Choroid plexus epithelial cell (primary cell): ENCODE data around the gene TBC1D22A.
"Not testable (repeated sequence)": the region's sequence is repeated elsewhere in the genome, so short reads cannot be mapped to it uniquely, and the experiment has no call there.

Source experiments
- DNase-seq: peaks from one replicate; pipeline ENCODE4 v3.0.0-alpha.2; 2010; ENCODE audit warnings: low read depth
- H3K4me3 ChIP-seq: 2 replicates; pipeline ENCODE4 v1.5.1; 2011; ENCODE audit warnings: low read depth, mild to moderate bottlenecking, control low read depth, low read length, moderate library complexity
- CTCF ChIP-seq: conservative IDR thresholded peaks from 2 replicates; pipeline ENCODE4 v1.5.1; 2011; ENCODE audit warnings: low read depth, mild to moderate bottlenecking, control low read depth, inconsistent platforms, low read length, moderate library complexity

Gene TBC1D22A

GRCh38 chr22:47115518-47115890 lies 353.1 kb downstream of the TBC1D22A start:
- TF ChIP-seq CTCF = no peak
- DNase-seq = no peak

GRCh38 chr22:47115921-47116320 lies 353.5 kb downstream of the TBC1D22A start:
- H3K4me3 ChIP-seq = no peak overlapping the region
- no peak for TF ChIP-seq CTCF
- DNase-seq = no peak

More at GRCh38 chr22:47115518-47115890, 353.1 kb downstream of the TBC1D22A start:
- no peak overlapping the region for H3K4me3 ChIP-seq

- TF ChIP-seq CTCF = no peak
- H3K4me3 ChIP-seq = no peak overlapping the region
- DNase-seq = no peak
Measured at GRCh38 chr22:47116426-47117341, 354.2 kb downstream of the TBC1D22A start.

DNA sequence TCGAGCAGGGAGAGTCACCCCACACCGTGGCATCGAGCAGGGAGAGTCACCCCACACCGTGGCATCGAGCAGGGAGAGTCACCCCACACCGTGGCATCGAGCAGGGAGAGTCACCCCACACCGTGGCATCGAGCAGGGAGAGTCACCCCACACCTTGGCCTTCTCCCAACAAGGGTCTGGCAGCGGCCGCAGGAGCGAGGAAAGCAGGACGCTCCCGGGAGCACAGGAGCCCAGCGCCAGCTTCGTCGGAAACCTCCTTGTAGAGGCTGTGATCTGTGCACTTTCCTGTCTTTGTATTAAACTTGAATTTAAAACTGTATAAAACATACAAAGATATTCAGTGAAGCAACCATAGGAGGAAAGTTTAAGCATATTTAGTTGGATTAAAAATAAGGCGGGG lies 355.0 kb downstream of the TBC1D22A start:
- DNase-seq, H3K4me3 ChIP-seq: not testable (repeated sequence)

GRCh38 chr22:47119181-47119580 lies 356.7 kb downstream of the TBC1D22A start:
- TF ChIP-seq CTCF = no peak
- no peak overlapping the region for H3K4me3 ChIP-seq
- DNase-seq = no peak

- TF ChIP-seq CTCF = no peak
- no peak for DNase-seq
- H3K4me3 ChIP-seq = no peak overlapping the region
Measured at GRCh38 chr22:47120399-47120798, 357.9 kb downstream of the TBC1D22A start.

GRCh38 chr22:47121791-47122190 lies 359.3 kb downstream of the TBC1D22A start:
- DNase-seq = no peak
- no peak overlapping the region for H3K4me3 ChIP-seq
- TF ChIP-seq CTCF = no peak
